Stomach (tissue), 9 donors: Measurements from ENCODE around the gene KRTAP10-6. TPM values are rescaled to one million over a fixed set of nuclear protein-coding genes. Genes with fewer than 3 reads are reported as not detected.
"Not testable (repeated sequence)": the region's sequence is repeated elsewhere in the genome, so short reads cannot be mapped to it uniquely, and the experiment has no call there.

Experiments
- DNase-seq, 2 donors: peaks; one replicate each; pipeline versions ENCODE4 v3.0.0 to v3.0.0-alpha.2; 2013 to 2019
- H3K27ac ChIP-seq, 5 donors: fragments of 200-600 bp in 4 of 5; sonication (generic) in 4 of 5; one replicate each; pipeline ENCODE4 v1.5.1; 2013 to 2019; ENCODE audit warnings: mild to moderate bottlenecking in 1 of 5, moderate library complexity in 1 of 5
- H3K27me3 ChIP-seq, 3 donors: fragments of 200-600 bp; sonication (generic); one replicate each; pipeline ENCODE4 v1.5.1; 2017 to 2019; ENCODE audit warnings: mixed run types in 1 of 3
- H3K36me3 ChIP-seq, 4 donors: fragments of 200-600 bp; sonication (generic); 1 replicate in 3 of 4; 2 replicates in 1 of 4; pipeline ENCODE4 v1.5.1; 2016 to 2019
- H3K4me1 ChIP-seq, 4 donors: fragments of 200-600 bp; sonication (generic); one replicate each; pipeline ENCODE4 v1.5.1; 2016 to 2019
- H3K4me3 ChIP-seq, 4 donors: fragments of 200-600 bp; sonication (generic) in 3 of 4; one replicate each; pipeline ENCODE4 v1.5.1; 2016 to 2019; ENCODE audit warnings: mild to moderate bottlenecking in 1 of 4
- H3K9me3 ChIP-seq, 4 donors: fragments of 200-600 bp; sonication (generic); one replicate each; pipeline ENCODE4 v1.5.1; 2016 to 2019
- CTCF ChIP-seq, 7 experiments: fragments of 450-650 bp in 4 of 7; fragments of 200-600 bp in 3 of 7; sonication (generic) in 3 of 7; IDR thresholded peaks; one replicate each; pipeline ENCODE4 v1.5.1; 2016 to 2019; ENCODE audit warnings: antibody characterized with exemption in 7 of 7, control low read depth in 2 of 7, mild to moderate bottlenecking in 1 of 7
- EP300 ChIP-seq: sonication (generic); formaldehyde crosslinking; IDR thresholded peaks from one replicate; pipeline ENCODE4 v1.6.1; 2017; ENCODE audit warnings: antibody characterized with exemption
- POLR2A ChIP-seq, 4 donors: fragments of 450-650 bp; IDR thresholded peaks; one replicate each; pipeline ENCODE4 v1.6.1; 2016; ENCODE audit warnings: antibody characterized with exemption in 4 of 4, control low read depth in 2 of 4, mild to moderate bottlenecking in 1 of 4, moderate library complexity in 1 of 4
- POLR2AphosphoS5 ChIP-seq, 3 donors: sonication (generic); formaldehyde crosslinking; IDR thresholded peaks; one replicate each; pipeline ENCODE4 v1.6.1; 2016; ENCODE audit warnings: antibody characterized with exemption in 3 of 3
- WGBS, 5 donors: extraction: QIAGEN DNeasy Blood & Tissue Kit in 3 of 5; methylation state at CpG; one replicate each; pipeline versions ENCODE4 v1.1.5 to v1.1.7; 2013 to 2018; 5-methylcytosine and 5-hydroxymethylcytosine counted together
- intact Hi-C: fragments of 100-400 bp; cut with DNase I; formaldehyde crosslinking; loops from one replicate; pipeline ENCODE4 v1.15.1; 2023; ENCODE audit warnings: low total_unique reads
- polyA plus RNA-seq, 3 donors: library from polyadenylated mRNA; stranded (reverse); fragments of 200-250 nt; gene quantifications; one replicate each; pipeline ENCODE4 v1.2.3, GENCODE V29; 2013
- total RNA-seq, 5 donors: library from RNA; depleted of rRNA; stranded (reverse); fragments of >200 nt; gene quantifications; one replicate each; pipeline versions ENCODE4 v1.1.0 to v1.2.3, GENCODE V29; 2014 to 2016
- donor health status: healthy with polysubstance abuse.
- donor health status: Bipolar disorder and iron deficiency.
- donor health status: healthy.

The KRTAP10-6 gene
- total and polyA plus RNA-seq, 8 donors, result not detected

GRCh38 chr21:44603109-44603875 lies 11.0 kb upstream of the KRTAP10-6 start:
- H3K27ac ChIP-seq, result no peak overlapping the region
- H3K36me3 ChIP-seq, result no peaks in the 10 kb centered on the region
- WGBS, 5 donors, result 45 to 60% (median 50%) methylated on average over 10 to 17 of the region's 17 CpGs
- no peak overlapping the region for H3K4me3 ChIP-seq
- H3K27me3 ChIP-seq, result peaks cover 0 to 54% (median 13%) of the 10 kb centered on the region in 3 donors
- no peaks in the 10 kb centered on the region for H3K4me1 ChIP-seq
- peaks cover 0 to 28% (median 3%) of the 10 kb centered on the region in 4 donors for H3K9me3 ChIP-seq
- TF ChIP-seq POLR2AphosphoS5 (IDR thresholded peaks at IDR 0.05), result no peak
- no peak for TF ChIP-seq POLR2A (IDR thresholded peaks at IDR 0.05)
- no peak for TF ChIP-seq EP300
- TF ChIP-seq CTCF (IDR thresholded peaks at IDR 0.05), result no peak
- intact Hi-C loops, result no loop called here
- DNase-seq, result no peak

- Histone ChIP-seq H3K27ac (no peak overlapping the region), H3K4me3 (no peak overlapping the region), H3K36me3 (no peaks in the 10 kb centered on the region), H3K27me3 (peaks cover 0 to 56% (median 13%) of the 10 kb centered on the region in 3 donors), H3K9me3 (peaks cover 0 to 34% (median 3%) of the 10 kb centered on the region in 4 donors), H3K4me1 (no peaks in the 10 kb centered on the region)
- no peak for DNase-seq
- TF ChIP-seq POLR2AphosphoS5 (IDR thresholded peaks at IDR 0.05) (no peak), CTCF (IDR thresholded peaks at IDR 0.05) (no peak), EP300 (no peak), POLR2A (IDR thresholded peaks at IDR 0.05) (no peak)
- intact Hi-C loops, result no loop called here
- 67 to 81% (median 75%) methylated on average over 1 to 20 of the region's 21 CpGs for WGBS, 5 donors
Observed at GRCh38 chr21:44602463-44602850, 10.2 kb upstream of the KRTAP10-6 start.

DNA sequence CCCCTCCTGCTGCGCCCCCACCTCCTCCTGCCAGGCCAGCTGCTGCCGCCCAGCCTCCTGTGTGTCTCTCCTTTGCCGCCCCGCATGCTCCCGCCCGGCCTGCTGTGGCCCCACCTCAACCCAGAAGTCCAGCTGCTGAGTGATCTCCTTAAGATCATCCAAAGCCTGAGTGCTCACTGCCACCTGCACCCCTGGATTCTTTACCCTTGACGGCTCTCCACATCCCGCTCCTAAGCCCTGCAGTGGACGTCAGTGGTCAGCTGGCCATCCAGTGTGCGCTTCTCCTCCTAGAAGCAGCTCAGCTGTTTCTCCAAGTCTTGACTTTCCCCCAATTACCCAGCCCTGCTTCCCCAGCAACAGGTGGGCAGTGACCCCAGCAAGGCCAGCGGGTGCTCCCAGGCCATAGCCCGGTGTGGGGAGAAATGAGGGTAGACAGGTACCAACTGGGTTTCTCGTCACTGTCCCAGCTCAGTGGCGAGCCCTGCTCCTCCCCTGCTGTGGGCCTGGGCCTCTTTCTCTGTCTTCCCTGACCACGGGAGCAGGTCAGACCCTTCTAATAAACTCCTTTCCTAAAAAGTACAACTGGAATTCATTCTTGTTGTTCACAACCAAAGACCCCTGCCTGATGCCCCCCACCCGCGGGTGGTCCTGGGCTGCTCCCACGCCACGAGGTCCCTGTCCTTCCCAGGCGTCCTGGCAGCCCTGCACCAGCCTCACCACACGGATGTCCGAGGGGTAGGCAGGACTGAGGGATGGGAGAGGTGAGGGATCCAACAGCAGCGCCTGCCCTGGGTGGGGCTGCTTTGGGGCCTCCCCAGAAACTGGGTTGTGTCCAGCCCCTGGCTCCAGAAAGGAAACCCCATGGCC lies 9.5 kb upstream of the KRTAP10-6 start:
- WGBS, 5 donors, result 71 to 78% (median 75%) methylated on average over 20 to 23 of the region's 23 CpGs
- no peak overlapping the region for H3K4me3 ChIP-seq

DNA sequence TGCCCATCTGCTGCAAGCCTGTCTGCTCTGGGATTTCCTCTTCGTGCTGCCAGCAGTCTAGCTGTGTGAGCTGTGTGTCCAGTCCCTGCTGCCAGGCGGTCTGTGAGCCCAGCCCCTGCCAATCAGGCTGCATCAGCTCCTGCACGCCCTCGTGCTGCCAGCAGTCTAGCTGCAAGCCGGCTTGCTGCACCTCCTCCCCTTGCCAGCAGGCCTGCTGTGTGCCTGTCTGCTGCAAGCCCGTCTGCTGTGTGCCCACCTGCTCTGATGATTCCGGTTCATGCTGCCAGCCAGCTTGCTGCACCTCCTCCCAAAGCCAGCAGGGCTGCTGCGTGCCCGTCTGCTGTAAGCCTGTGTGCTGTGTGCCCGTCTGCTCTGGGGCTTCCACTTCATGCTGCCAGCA lies 8.8 kb upstream of the KRTAP10-6 start:
- H3K4me3 ChIP-seq, intact Hi-C loops, H3K27ac ChIP-seq, DNase-seq, H3K36me3 ChIP-seq, H3K4me1 ChIP-seq: not testable (repeated sequence)
- peaks cover 0 to 55% (median 13%) of the 10 kb centered on the region in 3 donors for H3K27me3 ChIP-seq
- 51 to 78% (median 69%) methylated on average over 3 to 10 of the region's 10 CpGs for WGBS, 5 donors
- H3K9me3 ChIP-seq, result peaks cover 0 to 27% (median 1%) of the 10 kb centered on the region in 4 donors

More for the DNA sequence above, 9.5 kb upstream of the KRTAP10-6 start:
- no peaks in the 10 kb centered on the region for H3K4me1 ChIP-seq
- no peak for DNase-seq
- H3K27ac ChIP-seq, result no peak overlapping the region
- H3K9me3 ChIP-seq, result peaks cover 0 to 32% (median 3%) of the 10 kb centered on the region in 4 donors
- TF ChIP-seq CTCF (IDR thresholded peaks at IDR 0.05), result no peak
- no peak for TF ChIP-seq EP300
- TF ChIP-seq POLR2AphosphoS5 (IDR thresholded peaks at IDR 0.05), result no peak
- TF ChIP-seq POLR2A (IDR thresholded peaks at IDR 0.05), result no peak
- intact Hi-C loops, result no loop called here
- peaks cover 0 to 56% (median 13%) of the 10 kb centered on the region in 3 donors for H3K27me3 ChIP-seq
- H3K36me3 ChIP-seq, result no peaks in the 10 kb centered on the region

DNA sequence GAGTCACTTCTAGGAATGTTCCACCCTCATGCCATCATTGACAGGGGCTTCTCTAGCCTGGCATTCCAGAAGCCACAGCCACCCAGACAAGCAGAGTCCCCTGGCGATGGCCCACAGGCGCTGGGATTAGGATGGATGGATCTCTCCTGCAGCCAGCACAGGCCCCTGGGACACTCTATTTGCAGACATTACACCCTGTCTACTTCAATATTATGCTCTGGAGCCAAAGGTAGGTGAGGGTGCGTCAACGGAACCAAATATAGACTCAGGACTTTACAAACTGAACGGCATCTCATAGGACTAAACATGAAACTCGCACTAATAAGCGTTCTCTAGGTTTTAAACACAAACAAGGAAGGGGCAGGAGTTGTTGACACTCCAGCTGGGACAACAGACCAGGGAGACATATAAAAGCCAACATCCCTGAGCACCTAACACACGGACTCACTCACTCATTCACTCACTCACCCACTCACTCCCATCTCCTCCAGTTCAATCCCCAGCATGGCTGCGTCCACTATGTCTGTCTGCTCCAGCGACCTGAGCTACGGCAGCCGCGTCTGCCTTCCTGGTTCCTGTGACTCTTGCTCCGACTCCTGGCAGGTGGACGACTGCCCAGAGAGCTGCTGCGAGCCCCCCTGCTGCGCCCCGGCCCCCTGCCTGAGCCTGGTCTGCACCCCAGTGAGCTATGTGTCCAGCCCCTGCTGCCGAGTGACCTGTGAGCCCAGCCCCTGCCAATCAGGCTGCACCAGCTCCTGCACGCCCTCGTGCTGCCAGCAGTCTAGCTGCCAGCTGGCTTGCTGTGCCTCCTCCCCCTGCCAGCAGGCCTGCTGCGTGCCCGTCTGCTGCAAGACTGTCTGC lies 8.0 kb upstream of the KRTAP10-6 start, which contains the start of gene KRTAP10-7:
Gene KRTAP10-7 (plus strand): TSS at position 480 of the 861 bp plus-strand sequence. CDS start 25 bp downstream, at position 505.
- H3K27ac ChIP-seq, intact Hi-C loops, H3K4me1 ChIP-seq, DNase-seq, H3K4me3 ChIP-seq, H3K36me3 ChIP-seq: not testable (repeated sequence)
- Histone ChIP-seq H3K9me3 (peaks cover 0 to 27% (median 1%) of the 10 kb centered on the region in 4 donors), H3K27me3 (peaks cover 0 to 57% (median 13%) of the 10 kb centered on the region in 3 donors)
- 53 to 73% (median 62%) methylated on average over 15 to 23 of the region's 23 CpGs for WGBS, 5 donors
